ENCODE results near the gene GPR153.

The GPR153 gene

DNA sequence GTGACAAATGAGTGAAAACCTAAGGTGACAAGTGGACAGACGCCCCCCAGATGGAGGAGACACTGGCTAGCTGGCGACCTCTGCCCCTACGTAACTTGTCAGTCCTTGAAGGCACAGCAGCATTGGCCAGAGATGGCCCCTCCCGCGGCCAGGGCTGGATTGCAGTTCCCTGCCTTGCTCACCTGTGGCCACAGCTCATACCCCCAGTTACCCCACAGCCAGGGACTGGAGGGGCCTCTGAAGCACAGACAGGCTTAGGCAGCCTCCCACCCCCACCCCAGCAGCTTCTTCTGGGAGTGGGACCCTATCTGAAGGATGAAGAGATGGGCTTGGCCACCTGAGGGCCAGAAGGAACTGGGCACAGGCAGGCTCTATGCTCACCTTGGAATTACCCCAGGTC is 13.2 kb downstream of the GPR153 start:
- no peak for DNase-seq

DNA sequence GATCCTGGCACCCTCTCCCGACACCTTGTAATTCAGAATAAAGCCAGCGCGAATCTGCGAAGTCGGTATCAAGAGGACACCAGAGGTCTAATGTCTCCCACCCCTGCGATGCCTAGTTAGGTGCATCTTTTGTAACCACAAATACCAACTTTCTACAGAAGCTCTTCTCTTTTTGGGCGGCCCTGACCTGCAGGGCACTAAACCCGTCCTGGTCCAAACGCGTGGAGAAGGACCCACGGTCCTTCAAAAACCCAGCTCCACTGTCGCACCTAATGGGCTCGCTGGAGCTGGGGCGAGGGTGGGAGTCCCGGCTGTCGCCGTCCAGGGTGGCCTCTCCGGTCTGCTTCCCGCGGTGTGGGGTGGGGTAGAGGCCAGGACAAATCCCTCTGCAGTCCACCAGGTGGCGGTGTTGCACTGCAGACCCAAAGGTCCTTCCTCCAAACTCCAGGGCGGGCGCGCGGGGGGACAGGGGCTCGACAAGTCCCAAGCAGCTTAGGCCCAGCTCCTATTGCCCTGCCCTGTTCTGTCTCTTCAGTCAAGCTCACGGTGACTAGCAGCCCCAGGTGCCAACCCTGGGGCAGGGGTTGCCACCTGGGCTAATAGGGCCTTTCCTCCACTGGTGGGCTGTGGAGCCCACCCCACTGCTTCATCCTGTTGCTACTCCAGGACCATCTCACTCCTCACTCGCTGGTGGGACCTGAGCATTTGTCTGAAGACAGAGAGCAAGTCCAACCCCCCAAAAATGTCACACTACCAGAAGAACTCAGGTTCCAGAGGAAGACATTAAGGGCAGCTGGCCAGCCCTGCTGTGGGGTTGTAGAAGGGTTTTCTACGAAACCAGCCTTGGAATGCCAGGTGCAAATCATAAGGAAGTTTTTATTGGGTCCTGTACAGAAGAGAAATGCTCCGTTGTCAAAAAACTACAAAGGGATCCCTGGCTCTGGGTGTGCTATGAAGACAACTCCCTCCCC is 14.1 kb downstream of the GPR153 start:
- peak; percentile 75 for DNase-seq

DNA sequence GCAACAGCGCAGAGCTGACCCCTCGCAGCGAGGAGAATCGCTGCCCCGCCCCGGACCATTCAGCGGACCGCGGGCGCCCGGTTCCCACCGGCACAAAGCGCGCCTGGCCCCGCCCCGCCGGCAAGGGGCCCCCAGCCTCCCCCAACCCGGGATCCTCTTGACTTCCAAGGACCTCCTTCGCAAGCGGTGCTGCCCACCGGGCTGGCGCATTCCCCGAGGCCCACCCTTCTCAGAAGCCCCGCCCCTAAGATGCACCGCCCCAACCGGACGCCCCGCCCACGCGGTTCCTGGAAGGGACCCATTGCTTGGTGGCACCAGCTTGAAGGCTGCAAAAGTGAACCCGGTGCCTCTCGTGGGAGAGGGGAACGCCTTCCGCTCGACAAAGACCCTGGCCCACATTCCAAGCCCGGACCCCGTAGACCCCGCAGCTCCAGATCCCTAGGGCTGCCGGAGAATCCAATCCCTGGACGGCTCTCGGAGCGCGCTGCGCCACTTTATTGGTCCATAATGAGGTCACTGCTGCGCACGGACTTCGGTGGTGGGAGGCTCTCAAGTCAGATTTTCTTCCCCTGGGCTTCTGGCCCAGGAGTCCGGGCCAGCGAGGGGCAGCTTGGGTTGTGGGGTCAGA is 14.9 kb downstream of the GPR153 start:
- peak; percentile 15 for DNase-seq

DNA sequence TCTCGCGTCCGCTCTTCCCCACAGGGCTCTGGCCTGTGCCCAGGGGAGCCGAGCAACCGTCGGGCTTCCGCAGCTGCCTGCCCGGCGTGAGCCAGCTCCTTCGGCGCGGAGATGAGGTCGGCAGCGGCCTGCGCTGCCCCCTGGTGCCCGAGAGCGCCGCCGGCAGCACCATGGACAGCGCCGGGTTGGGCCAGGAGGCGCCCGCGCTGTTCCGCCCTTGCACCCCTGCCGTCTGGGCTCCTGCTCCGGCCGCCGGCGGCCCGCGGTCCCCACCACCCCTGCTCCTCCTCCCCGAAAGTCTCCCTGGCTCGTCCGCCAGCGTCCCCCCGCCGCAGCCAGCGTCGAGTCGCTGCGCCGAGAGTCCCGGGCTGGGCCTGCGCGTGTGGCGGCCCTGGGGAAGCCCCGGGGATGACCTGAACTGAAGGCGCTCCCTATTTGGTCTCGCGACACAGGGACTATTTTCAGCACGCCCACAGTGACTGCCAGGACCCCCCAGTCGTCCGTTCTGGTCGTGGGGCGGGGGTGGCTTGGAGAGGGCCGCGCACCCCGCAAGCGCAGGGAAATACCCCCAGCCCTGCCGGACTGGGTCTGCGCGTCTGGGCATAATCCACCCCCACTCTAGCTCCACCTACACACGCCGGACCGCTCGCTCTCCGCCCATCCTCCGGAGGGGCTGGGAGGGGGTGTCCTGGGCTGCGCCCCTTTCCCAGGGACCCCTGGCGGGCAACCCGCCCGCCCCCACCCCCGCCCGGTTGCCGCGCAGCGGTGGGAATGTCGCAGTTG is 15.6 kb downstream of the GPR153 start:
- DNase-seq, result peak; percentile 81

DNA sequence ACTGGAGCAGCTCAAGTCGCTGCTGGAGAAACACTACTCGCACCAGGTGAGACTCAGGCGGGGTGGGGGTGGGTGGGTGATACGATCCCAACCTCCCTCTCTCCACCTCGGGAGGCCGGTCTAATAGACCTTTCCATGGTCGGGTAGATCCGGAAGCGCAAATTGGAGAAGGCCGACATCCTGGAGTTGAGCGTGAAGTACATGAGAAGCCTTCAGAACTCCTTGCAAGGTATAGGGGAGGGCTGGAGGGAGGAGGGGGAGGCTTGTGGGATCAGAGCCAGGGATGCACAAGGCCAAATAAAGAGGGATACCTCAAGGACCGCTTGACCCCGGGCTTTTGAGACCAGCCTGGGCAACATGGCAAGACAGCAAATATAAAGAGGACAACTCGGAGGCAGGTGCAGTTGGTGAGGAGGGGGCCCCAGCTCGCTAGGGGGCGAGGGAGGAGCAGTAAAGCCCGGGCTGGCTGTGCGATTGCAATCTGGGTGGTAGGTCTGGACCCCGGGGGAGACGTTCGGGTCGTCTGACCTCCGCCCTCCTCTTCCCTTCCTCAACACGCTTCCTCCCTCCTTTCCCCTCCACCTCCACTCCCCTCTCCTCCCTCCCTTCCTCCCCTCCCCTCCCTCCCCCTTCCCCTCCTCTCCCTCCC is 16.4 kb downstream of the GPR153 start:
- no peak for DNase-seq

DNA sequence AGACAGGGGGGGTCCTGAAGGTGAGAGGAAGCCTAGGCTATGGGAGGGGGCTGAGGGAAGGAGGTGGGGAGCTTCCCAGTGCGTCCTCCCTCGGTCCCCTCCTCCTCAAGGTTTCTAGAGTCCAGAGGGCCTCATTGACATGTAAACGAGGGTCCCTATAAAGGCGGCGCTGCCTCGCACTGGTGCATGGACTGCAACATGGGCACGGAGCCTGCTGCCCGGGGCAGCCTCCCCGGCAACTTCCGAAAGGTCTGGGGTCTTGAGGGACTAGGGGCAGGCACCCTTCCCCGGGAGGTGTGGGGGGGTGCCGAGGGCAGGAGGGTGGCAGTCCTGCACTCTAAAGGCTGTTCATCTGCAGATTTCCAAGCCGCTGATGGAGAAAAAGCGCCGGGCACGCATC is 16.9 kb downstream of the GPR153 start, which contains the start of gene HES3:
TSS of gene HES3 (plus strand) at position 187 of the 400 bp plus-strand sequence. CDS start at position 374, 187 bp downstream.
- DNase-seq, result no peak

DNA sequence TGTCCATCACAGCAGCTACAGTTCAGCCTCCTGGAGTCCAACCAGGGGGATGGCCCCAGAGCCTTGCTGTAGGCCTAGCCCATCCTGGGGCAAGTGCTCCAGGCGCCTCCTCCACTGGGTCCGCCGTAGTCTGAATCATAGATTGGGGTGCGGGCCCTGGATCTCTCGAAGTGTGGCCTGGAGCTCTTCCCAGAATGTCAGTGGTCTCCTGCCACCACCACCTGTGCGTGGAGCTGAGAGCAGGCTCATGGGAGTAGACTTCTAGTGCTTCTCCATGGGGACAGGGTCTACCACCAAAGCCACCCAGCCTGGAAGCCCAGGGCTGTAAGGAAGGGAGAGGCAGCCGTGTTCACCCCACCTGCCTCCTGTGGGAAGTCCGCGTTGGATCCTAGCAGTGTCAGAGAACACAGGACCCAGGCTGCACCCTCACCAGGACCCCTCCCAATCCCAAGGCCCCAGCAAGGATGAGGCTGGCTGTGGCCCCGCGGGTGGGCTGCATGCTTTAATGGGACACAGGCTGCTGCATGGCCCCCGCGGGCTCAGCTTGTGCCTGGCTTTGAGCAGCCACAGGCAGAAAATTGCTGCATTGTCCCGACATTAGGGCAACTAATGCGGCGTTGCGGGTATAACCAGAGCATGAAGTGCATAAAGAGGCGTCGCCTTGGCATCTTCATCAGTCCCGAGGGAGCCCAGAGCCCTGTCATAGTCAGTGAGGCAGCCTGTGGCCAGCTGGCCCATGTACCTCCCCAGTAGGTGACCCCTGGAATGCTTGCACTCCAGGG is 17.7 kb downstream of the GPR153 start:
- no peak for DNase-seq

DNA sequence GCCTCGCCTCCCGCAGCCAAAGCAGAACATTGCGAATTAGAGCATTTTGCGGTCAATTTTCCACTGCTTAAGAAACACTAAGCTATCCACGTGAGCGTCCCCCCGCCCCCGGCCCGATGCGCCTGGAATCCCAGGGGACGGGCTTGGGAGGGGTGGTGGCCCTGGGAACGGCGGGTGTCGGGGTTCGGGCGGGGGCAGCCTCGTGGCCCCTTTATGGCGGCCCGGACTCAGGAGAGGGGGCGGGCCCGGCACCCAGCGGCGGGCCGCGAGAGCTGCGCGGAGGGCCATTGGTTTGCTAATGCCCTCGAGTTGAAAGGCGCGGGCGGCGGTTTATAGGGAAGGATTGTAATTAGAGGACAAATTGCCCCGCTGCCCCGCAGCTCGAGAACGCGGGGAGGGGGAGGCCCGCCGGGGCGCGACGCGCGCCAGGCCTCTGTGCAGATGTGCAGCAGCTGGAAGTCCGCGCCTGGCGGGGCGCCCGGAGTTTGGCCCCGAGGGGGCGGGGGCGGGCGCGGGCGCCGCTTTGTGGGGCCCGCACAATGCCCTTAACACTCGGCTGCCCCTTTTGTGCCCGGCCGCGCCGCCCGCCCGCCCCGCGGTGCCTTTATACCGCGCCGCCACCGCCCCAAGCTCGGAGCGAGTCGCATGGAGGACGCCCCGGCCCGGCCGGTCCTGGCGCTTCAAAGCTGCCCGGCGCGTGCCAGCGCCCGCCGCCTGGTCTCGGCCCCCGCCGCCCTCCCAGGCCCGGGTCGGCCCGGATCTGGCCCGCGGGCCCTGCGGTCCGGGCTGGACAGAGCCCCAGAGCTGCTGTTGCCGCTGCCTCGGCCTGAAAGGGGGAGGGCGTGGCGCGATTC is 18.8 kb downstream of the GPR153 start:
- no peak for DNase-seq

DNA sequence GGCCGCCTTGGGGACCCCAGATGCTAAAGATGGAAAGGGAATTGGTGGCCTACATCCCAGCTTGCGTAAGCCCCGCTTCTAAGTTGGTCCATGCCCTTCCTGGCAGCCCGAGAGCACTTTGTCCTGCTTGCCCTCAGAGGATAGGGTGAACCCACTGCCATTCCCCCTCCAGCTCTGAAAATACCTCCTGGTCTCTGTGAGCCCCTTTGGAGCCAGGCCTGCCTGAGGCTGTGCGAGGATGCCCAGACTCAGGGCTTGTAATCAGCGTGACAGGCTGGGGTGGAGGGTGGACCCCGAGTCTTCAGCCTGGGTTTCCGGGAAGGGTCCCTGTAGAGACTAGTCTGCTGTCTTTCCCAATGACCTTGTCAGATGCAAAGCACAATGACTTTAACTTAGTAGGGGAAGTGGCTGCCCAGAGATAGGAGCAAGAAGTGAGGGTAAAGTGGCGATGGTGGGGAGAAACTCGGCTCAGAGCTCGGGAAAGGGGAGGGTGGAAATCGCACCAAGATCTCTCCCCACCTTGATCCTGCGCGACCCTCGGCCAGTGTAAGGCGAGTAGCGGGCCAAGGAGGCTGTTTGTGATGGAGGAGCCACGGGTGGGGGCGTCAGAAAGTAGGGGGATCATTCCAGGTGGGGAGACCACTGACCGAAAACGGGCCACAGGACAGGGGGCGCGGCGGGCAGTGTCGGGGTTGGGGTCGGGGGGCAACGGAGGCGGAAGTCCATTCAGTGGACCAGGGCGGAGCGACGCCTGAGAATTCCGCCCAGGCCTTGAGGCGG is 19.6 kb downstream of the GPR153 start:
- no peak for DNase-seq

DNA sequence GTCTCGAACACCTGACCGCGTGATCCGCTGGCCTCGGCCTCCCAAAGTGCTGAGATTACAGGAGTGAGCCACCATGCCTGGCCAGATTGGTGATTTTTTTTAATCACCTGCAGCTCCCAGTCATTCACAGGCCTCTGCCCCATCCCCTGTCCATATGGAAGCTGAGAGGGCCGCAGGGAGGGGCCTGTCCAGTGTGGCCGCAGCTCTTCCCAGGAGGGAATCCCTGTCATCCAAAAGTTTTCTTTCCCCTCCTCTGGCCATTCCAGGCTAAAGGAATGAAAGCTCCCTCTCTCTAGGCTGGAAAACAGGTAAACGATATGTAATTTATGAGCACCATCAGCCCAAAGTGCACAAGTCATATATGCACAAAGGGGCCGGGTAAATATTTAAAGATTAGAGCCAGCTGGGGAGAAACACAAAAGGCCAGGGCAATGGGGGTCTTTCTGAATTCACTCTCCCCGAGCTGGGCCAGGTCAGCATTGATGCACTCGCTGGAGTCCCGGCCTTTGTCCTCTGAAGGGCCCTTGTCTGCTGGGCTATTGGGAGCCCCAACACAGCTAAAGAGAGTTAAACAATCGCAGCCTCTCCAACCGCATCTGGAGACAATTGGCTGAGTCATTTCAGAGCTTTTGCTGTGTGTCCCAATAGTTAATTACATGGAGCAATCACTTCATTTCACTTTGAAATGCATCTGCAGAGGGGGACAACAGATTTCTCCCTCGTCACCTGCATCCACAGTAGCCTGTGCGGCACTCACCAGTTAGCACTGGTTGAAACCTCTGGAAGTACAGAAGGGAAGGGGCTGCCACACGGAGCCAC is 20.7 kb downstream of the GPR153 start:
- peak; percentile 47 for DNase-seq

DNA sequence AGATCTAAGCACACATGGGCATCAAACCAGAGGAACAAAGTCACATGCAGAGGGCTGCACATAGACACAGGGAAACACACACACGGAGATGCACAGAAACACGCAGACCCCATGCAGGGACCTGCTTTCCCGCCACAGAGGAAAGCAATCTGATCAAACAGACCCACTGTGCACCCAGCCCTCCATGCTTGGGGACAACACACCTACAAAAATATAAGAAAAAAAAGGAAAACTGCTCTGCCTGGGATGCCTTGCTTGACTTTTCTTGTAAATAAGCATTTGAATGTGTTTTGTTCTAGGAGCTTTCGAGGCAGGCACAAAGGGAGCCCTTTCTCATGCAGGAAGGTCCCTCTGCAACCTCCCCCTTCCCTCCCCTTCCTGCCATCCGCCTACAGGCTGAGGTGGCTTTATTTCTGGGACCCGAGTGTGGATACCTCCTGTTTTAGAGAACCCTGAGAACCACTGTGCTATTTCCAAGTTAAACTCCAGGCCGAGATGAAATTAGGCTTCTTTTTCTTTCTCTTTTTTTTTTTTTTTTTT is 21.6 kb downstream of the GPR153 start:
- DNase-seq, result no peak

DNA sequence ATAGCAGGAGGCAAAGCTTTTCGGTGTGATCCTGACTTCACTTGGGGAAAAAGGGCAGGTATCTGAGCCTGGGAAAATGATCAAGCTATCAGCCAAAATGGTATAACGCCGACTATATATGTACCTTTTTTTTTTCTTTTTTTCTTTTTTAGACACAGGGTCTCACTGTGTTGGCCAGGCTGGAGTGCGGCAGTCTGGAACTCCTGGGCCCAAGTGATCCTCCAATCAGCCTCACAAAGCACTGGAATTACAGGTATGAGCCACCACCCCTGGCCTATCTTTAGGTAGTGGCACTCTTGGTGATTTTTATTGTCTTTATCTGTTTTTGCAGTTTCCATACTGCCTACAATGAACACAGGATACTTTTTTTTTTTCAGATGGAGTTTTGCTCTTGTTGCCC is 23.8 kb downstream of the GPR153 start:
- DNase-seq, result no peak

DNA sequence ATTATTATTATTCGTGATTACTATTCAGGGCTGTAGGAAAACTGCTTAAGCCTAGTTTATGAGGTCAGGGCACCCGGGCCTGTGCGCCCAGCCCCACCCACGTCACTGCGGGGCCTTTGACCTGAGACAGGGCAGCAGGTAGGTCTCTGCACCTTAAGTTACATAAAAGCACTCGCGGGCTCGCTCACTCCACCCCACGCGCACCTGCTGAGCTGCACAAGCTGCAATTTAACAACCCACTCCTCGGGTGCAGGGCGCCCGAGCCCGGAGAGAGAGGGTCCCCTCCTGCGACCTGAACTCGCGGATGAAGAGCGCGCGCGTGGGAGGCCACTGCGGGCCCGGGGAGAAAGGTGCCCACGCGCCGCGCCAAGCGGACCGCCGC is 25.6 kb downstream of the GPR153 start:
- no peak for DNase-seq

DNA sequence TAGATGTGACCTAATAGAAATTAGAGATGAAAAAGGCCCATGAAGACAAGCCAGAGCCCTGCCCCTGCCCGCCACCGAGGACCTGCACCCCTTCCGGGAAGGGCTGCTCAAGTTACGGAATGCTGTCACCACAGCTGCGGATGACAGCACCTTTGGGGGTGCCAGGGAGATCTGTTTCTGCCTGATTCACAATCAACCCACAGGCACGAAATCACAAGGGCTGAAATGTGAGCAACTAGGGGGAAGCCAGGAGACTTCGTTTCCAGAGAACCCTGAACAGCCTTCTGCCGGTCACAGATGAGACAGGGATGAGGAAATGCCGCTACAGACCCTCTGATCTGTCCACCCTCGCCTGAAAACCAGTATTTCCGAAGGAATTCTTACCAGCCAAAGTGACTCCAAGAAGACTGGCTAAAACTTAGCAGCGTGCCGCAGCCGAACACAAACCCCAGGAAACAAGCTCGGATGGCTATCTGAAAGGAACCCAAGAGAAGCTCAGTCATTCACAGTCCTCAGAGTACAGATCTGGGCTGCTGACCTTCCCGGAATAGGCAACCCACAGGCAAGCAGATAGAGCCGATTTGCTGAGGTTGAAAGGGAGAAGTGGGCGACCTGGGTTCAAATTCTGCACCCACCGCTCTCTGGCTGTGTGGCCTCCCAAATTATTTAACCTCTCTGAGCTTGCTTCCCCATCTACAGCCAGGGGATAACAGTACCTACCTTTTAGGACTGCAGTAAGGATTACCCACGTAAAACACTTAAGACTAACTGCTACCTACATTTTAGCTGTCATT is 26.2 kb downstream of the GPR153 start:
- peak; percentile 27 for DNase-seq

DNA sequence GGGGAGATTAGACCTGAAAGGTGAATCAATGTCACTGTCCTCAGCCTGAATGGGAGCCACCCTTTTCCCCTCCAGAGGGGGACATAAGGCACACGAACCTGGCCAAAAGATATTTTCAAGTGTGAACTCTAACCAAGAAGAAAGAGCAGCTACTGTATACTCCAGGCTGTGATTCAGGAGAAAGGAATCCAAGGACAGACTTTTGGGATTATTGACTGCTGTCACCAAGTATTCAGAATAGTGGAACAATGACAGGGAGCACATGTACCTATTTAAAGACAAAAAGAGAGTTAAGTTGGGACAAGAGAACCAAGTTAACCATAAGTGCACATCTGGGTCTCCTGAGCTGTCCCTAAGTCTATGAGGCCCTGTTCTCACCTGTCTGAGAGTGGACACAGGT is 27.5 kb downstream of the GPR153 start:
- no peak for DNase-seq

DNA sequence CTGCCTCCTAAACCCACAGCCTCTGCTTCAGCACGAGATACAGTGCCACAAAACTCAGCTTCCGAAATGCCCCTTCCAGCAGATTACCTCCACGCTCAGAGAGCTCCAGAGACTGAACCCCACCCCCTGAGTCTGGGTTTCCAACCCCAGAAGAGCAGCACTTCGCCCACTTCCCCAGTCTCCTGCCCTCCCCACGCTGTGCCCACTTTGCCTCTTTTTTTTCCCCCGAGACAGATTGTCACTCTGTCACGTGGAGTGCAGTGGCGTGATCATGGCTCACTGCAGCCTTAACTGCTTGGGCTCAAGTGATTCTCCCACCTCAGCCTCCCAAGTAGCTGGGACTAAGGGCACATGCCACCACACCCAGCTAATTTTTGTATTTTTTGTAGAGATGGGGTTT is 35.2 kb downstream of the GPR153 start:
- no peak for DNase-seq

DNA sequence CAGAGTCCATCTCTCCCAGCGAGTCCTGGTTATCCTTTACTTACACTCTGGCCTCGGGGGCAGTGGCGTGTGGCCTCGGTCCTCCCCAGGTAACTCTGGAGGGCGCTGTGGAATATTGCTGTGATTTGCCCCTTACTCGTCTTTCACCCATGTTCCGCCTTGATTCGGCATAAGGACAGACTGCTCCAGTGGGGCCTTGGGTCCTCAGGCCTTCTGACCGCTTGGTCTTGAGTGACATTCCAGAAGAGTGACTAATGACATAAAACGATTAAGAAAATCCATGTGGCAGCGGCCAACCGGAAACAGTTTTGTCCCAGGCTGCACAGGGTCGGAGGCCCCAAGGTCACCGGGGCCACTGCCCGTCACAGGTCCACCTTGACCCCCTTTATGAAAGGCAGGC is 36.2 kb downstream of the GPR153 start:
- no peak for DNase-seq

DNA sequence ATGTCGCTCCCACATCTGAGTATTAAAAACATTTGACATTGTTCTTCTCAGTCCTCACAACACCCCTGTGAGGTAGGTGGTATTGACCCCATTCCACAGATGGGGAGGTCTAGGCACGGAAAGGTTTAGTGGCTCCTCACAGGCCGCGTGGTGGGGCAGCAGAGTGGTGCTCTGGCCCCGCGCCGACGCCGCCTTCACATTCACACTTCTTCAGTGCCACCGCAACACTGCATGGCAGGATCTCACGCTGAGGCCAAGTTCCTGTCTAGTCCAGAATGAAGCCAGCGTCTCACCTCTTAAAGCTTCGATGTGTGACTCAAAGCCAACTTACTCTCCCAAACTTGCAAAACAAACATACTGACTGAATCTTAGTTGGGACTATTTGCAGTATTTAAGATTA is 37.3 kb downstream of the GPR153 start:
- DNase-seq, result no peak

Data from fibroblast of skin of scalp (primary cell).